ENCODE measurements around the gene CDH3.

The CDH3 gene

DNA sequence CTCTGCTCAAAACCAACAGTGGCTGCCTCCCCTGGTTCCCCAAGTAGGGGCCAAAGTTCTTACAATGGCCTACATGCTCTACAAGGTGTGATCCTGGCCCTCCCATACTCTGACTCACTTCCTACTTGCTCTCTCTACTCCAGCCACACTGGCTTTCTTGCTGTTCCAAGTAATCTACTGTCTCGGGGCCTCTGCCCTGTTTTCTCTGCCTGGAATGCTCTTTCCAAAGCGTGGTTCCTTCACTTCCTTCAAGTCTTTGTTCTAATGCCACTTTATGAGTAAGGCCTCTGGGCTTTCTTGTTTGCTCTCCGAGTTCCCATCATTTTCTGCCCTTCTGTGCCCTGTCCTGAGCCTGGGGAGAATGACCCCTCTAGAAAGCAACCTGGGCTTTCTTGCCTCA, 4.1 kb upstream of the CDH3 start:
- no peaks in the 10 kb centered on the region for H3K79me2 ChIP-seq (ENCODE audit: low read length)
- no peaks in the 10 kb centered on the region for H4K20me1 ChIP-seq (ENCODE audit: insufficient read depth, low read length)
- peaks cover 13% of the 10 kb centered on the region for H3K27me3 ChIP-seq (replicated peaks; ENCODE audit: insufficient read depth, low read length)
- no peaks in the 10 kb centered on the region for H3K4me1 ChIP-seq (ENCODE audit: low read length)
- no peak overlapping the region for H3K4me2 ChIP-seq (ENCODE audit: low read depth, low read length)
- H3K4me3 ChIP-seq (ENCODE audit: low read length): no peak overlapping the region
- no peaks in the 10 kb centered on the region for H3K9me2 ChIP-seq (replicated peaks; ENCODE audit: insufficient read depth, low read length)
- no peak overlapping the region for H2AFZ ChIP-seq (ENCODE audit: low read length)
- no peak overlapping the region for H3K9ac ChIP-seq (ENCODE audit: low read length)
- TF ChIP-seq CTCF (IDR thresholded peaks at IDR 0.05; ENCODE audit: low read length) (no peak), EZH2phosphoT487 (IDR thresholded peaks at IDR 0.05; ENCODE audit: low read length) (no peak), EZH2 (optimal IDR thresholded peaks at IDR 0.05; ENCODE audit: low read depth, low read length) (no peak)
- no peaks in the 10 kb centered on the region for H3K9me3 ChIP-seq (replicated peaks; ENCODE audit: insufficient read depth, low read length)
- H3F3A ChIP-seq (ENCODE audit: insufficient read depth, low read length): no peaks in the 10 kb centered on the region
- no peak overlapping the region for H3K27ac ChIP-seq (ENCODE audit: low read length)
- H3K36me3 ChIP-seq (replicated peaks; ENCODE audit: insufficient read depth, low read length): no peaks in the 10 kb centered on the region
- DNase-seq: no peak

DNA sequence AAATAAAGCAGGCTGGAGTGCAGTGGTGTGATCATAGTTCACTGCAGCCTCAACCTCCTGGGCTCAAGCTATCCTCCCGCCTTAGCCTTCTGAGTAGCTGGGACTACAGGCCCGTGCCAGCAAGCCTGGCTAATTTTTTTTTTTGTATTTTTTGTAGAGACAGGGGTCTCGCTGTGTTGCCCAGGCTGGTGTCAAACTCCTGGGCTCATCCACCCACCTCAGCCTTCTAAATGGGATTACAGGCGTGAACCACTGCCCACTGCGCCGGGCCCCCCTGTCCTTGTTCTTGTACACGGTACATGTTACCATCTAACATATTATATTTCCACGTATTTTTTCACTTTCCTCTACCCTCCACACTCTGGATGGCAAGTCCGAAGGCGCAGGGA, 3.1 kb upstream of the CDH3 start:
- Histone ChIP-seq H4K20me1 (ENCODE audit: insufficient read depth, low read length) (no peaks in the 10 kb centered on the region), H3K4me1 (ENCODE audit: low read length) (no peaks in the 10 kb centered on the region), H3K9ac (ENCODE audit: low read length) (no peak overlapping the region), H3K4me3 (ENCODE audit: low read length) (no peak overlapping the region), H3K9me2 (replicated peaks; ENCODE audit: insufficient read depth, low read length) (no peaks in the 10 kb centered on the region), H3K4me2 (ENCODE audit: low read depth, low read length) (no peak overlapping the region), H3K79me2 (ENCODE audit: low read length) (no peaks in the 10 kb centered on the region), H3K36me3 (replicated peaks; ENCODE audit: insufficient read depth, low read length) (no peaks in the 10 kb centered on the region), H2AFZ (ENCODE audit: low read length) (no peak overlapping the region), H3K27ac (ENCODE audit: low read length) (no peak overlapping the region), H3K27me3 (replicated peaks; ENCODE audit: insufficient read depth, low read length) (peaks cover 13% of the 10 kb centered on the region), H3K9me3 (replicated peaks; ENCODE audit: insufficient read depth, low read length) (no peaks in the 10 kb centered on the region), H3F3A (ENCODE audit: insufficient read depth, low read length) (no peaks in the 10 kb centered on the region)
- no peak for TF ChIP-seq EZH2phosphoT487 (IDR thresholded peaks at IDR 0.05; ENCODE audit: low read length)
- TF ChIP-seq EZH2 (optimal IDR thresholded peaks at IDR 0.05; ENCODE audit: low read depth, low read length): no peak
- no peak for TF ChIP-seq CTCF (IDR thresholded peaks at IDR 0.05; ENCODE audit: low read length)
- no peak for DNase-seq

DNA sequence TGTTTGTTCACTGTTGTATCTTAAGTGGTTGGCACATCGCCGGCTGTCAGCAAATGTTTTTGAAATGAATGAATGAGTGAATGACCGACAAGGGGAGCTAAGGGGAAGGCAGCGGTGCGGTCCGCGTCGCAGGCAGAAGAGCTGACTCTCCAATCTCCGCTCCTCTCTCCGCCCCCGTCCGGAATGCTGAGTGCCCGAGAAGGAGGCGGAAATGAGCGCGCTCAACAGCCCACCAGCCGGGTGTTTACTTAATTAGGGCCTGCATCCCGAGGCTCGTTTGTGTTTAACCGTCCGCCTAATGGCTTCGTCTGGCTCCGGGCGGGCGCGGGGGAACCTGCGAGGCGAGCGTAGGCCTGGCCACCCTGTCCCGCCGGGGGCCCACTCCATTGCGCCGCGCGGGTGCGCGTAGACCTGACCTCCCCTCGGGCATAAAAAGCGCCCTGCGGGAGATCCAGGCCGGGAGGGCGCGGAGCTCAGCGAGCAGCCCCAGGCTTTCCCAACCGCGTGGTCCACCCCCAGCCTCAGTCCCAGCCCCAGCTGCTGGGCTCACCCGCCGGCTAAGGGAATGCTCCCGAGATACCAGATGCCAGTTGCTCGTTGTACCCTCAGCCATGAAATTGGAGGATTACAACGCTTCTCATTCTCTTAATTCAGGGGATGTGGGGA, 2.5 kb upstream of the CDH3 start:
- H3K9ac ChIP-seq (ENCODE audit: low read length): no peak overlapping the region
- H3K27ac ChIP-seq (ENCODE audit: low read length): no peak overlapping the region
- H3K79me2 ChIP-seq (ENCODE audit: low read length): no peaks in the 10 kb centered on the region
- H4K20me1 ChIP-seq (ENCODE audit: insufficient read depth, low read length): no peaks in the 10 kb centered on the region
- H3K4me2 ChIP-seq (ENCODE audit: low read depth, low read length): no peak overlapping the region
- no peak for DNase-seq
- H3K9me3 ChIP-seq (replicated peaks; ENCODE audit: insufficient read depth, low read length): no peaks in the 10 kb centered on the region
- H3K4me1 ChIP-seq (ENCODE audit: low read length): no peaks in the 10 kb centered on the region
- H3F3A ChIP-seq (ENCODE audit: insufficient read depth, low read length): no peaks in the 10 kb centered on the region
- H3K36me3 ChIP-seq (replicated peaks; ENCODE audit: insufficient read depth, low read length): no peaks in the 10 kb centered on the region
- no peaks in the 10 kb centered on the region for H3K9me2 ChIP-seq (replicated peaks; ENCODE audit: insufficient read depth, low read length)
- TF ChIP-seq EZH2 (optimal IDR thresholded peaks at IDR 0.05; ENCODE audit: low read depth, low read length) (no peak), CTCF (IDR thresholded peaks at IDR 0.05; ENCODE audit: low read length) (no peak), EZH2phosphoT487 (IDR thresholded peaks at IDR 0.05; ENCODE audit: low read length) (no peak)
- H3K27me3 ChIP-seq (replicated peaks; ENCODE audit: insufficient read depth, low read length): peaks cover 13% of the 10 kb centered on the region
- no peak overlapping the region for H2AFZ ChIP-seq (ENCODE audit: low read length)
- no peak overlapping the region for H3K4me3 ChIP-seq (ENCODE audit: low read length)

All from MM.1S (cell line).